Peyer's patch (tissue), 4 donors: ENCODE results near the gene E2F2. TPM values are rescaled to one million over a fixed set of nuclear protein-coding genes. Genes with fewer than 3 reads are reported as not detected.

Experiments used
- DNase-seq, 3 donors: peaks; one replicate each; pipeline ENCODE4 v3.0.0-alpha.2; 2017 to 2019
- H3K27ac ChIP-seq, 4 donors: fragments of 200-600 bp; sonication (generic); one replicate each; pipeline ENCODE4 v1.5.1; 2016 to 2019
- H3K27me3 ChIP-seq, 2 donors: fragments of 200-600 bp; sonication (generic); one replicate each; pipeline ENCODE4 v1.5.1; 2019
- H3K36me3 ChIP-seq, 3 donors: fragments of 200-600 bp; sonication (generic); one replicate each; pipeline ENCODE4 v1.5.1; 2016 to 2019
- H3K4me1 ChIP-seq, 4 donors: fragments of 200-600 bp; sonication (generic); one replicate each; pipeline ENCODE4 v1.5.1; 2016 to 2019
- H3K4me3 ChIP-seq, 4 donors: fragments of 200-600 bp; sonication (generic); 1 replicate in 3 of 4; 2 replicates in 1 of 4; pipeline ENCODE4 v1.5.1; 2016 to 2019; ENCODE audit warnings: mild to moderate bottlenecking in 1 of 4
- H3K9me3 ChIP-seq, 4 donors: fragments of 200-600 bp; sonication (generic); one replicate each; pipeline ENCODE4 v1.5.1; 2016 to 2019; ENCODE audit warnings: mild to moderate bottlenecking in 1 of 4
- CTCF ChIP-seq, 6 experiments: fragments of 450-650 bp in 4 of 6; fragments of 200-600 bp in 2 of 6; sonication (generic) in 1 of 6; IDR thresholded peaks; one replicate each; pipeline ENCODE4 v1.5.1; 2017 to 2019; ENCODE audit warnings: antibody characterized with exemption in 6 of 6, mild to moderate bottlenecking in 3 of 6, moderate library complexity in 1 of 6
- POLR2A ChIP-seq, 2 donors: fragments of 450-650 bp; IDR thresholded peaks; one replicate each; pipeline ENCODE4 v1.5.1; 2017; ENCODE audit warnings: antibody characterized with exemption in 2 of 2, mild to moderate bottlenecking in 2 of 2, moderate library complexity in 2 of 2
- total RNA-seq, 4 donors: library from RNA; depleted of rRNA; stranded (reverse); fragments of >200 nt; gene quantifications; one replicate each; pipeline ENCODE4 v1.1.0, GENCODE V29; 2016

The E2F2 gene
- total RNA-seq, 4 donors from 2014 or later = 6.8 to 16.4 (median 13.6) TPM

- Histone ChIP-seq H3K27ac (peak overlapping the region; percentile 68 to 94 (median 73)), H3K4me1 (peaks cover 8 to 64% (median 50%) of the 10 kb centered on the region in 4 donors)
- no peak for TF ChIP-seq CTCF (IDR thresholded peaks at IDR 0.05)
- TF ChIP-seq POLR2A (IDR thresholded peaks at IDR 0.05) = no peak
Observed at GRCh38 chr1:23525558-23526250, 5.3 kb downstream of the E2F2 start.

GRCh38 chr1:23524716-23525401 is 6.2 kb downstream of the E2F2 start:
- peak overlapping the region; percentile 68 to 94 (median 73) for H3K27ac ChIP-seq
- H3K36me3 ChIP-seq = no peaks in the 10 kb centered on the region
- no peaks in the 10 kb centered on the region for H3K27me3 ChIP-seq
- TF ChIP-seq POLR2A (IDR thresholded peaks at IDR 0.05) (peak in 1 of 2 donors; percentile 43), CTCF (IDR thresholded peaks at IDR 0.05) (no peak)
- H3K4me3 ChIP-seq = peak overlapping the region in 1 of 4 donors; percentile 9
- H3K4me1 ChIP-seq = peaks cover 8 to 56% (median 45%) of the 10 kb centered on the region in 4 donors
- DNase-seq = peak; percentile 77 to 93 (median 85)
- no peaks in the 10 kb centered on the region for H3K9me3 ChIP-seq

More at GRCh38 chr1:23525558-23526250, 5.3 kb downstream of the E2F2 start:
- no peaks in the 10 kb centered on the region for H3K9me3 ChIP-seq
- peak in 2 of 3 donors; percentile 62 to 79 for DNase-seq
- no peak overlapping the region for H3K4me3 ChIP-seq
- H3K27me3 ChIP-seq = no peaks in the 10 kb centered on the region
- H3K36me3 ChIP-seq = no peaks in the 10 kb centered on the region

- Histone ChIP-seq H3K27me3 (no peaks in the 10 kb centered on the region), H3K4me3 (no peak overlapping the region), H3K36me3 (no peaks in the 10 kb centered on the region), H3K4me1 (peaks cover 8 to 49% (median 42%) of the 10 kb centered on the region in 4 donors), H3K27ac (peak overlapping the region; percentile 68 to 94 (median 73)), H3K9me3 (no peaks in the 10 kb centered on the region)
- no peak for TF ChIP-seq CTCF (IDR thresholded peaks at IDR 0.05)
- peak in 1 of 2 donors; percentile 15 for TF ChIP-seq POLR2A (IDR thresholded peaks at IDR 0.05)
- peak in 1 of 3 donors; percentile 63 for DNase-seq
Observed at GRCh38 chr1:23524163-23524562, 6.9 kb downstream of the E2F2 start.

GRCh38 chr1:23522244-23522982 is 8.6 kb downstream of the E2F2 start:
- Histone ChIP-seq H3K4me3 (no peak overlapping the region), H3K27me3 (no peaks in the 10 kb centered on the region), H3K4me1 (peaks cover 8 to 31% (median 29%) of the 10 kb centered on the region in 4 donors), H3K27ac (no peak overlapping the region), H3K36me3 (no peaks in the 10 kb centered on the region), H3K9me3 (no peaks in the 10 kb centered on the region)
- no peak for DNase-seq
- TF ChIP-seq POLR2A (IDR thresholded peaks at IDR 0.05) = no peak
- no peak for TF ChIP-seq CTCF (IDR thresholded peaks at IDR 0.05)

GRCh38 chr1:23521588-23521987 is 9.4 kb downstream of the E2F2 start:
- TF ChIP-seq POLR2A (IDR thresholded peaks at IDR 0.05) = no peak
- no peak for TF ChIP-seq CTCF (IDR thresholded peaks at IDR 0.05)
- Histone ChIP-seq H3K36me3 (no peaks in the 10 kb centered on the region), H3K27me3 (no peaks in the 10 kb centered on the region), H3K4me1 (peaks cover 8 to 26% (median 23%) of the 10 kb centered on the region in 4 donors), H3K9me3 (no peaks in the 10 kb centered on the region), H3K27ac (no peak overlapping the region), H3K4me3 (no peak overlapping the region)
- DNase-seq = no peak
